KMS-11 (cell line): ENCODE data around the gene PRG2.

Experiments used
- H2AFZ ChIP-seq: fragments of 200-600 bp; sonication (generic); 2 replicates; pipeline ENCODE4 v1.6.1; 2016; ENCODE audit warnings: antibody characterized with exemption, mixed run types, low read depth
- H3K27ac ChIP-seq: fragments of 200-600 bp; sonication (generic); 2 replicates; pipeline ENCODE4 v1.6.1; 2016; ENCODE audit warnings: mild to moderate bottlenecking, mixed run types
- H3K27me3 ChIP-seq: fragments of 200-600 bp; sonication (generic); 2 replicates; pipeline ENCODE4 v1.6.1; 2017; ENCODE audit warnings: mild to moderate bottlenecking, low read depth, mixed run types, moderate library complexity; ENCODE audit not compliant: insufficient read depth
- H3K36me3 ChIP-seq: fragments of 200-600 bp; sonication (generic); 2 replicates; pipeline ENCODE4 v1.6.1; 2017; ENCODE audit warnings: mild to moderate bottlenecking, mixed run types; ENCODE audit not compliant: insufficient read depth
- H3K4me1 ChIP-seq: fragments of 200-600 bp; sonication (generic); 2 replicates; pipeline ENCODE4 v1.6.1; 2016; ENCODE audit warnings: mild to moderate bottlenecking, low read depth, mixed run types; ENCODE audit not compliant: poor library complexity, severe bottlenecking
- H3K4me2 ChIP-seq: fragments of 200-600 bp; sonication (generic); 2 replicates; pipeline ENCODE4 v1.7.0; 2016; ENCODE audit warnings: mild to moderate bottlenecking, mixed run types
- H3K4me3 ChIP-seq: fragments of 200-600 bp; sonication (generic); IDR thresholded peaks from 2 replicates; pipeline ENCODE4 v1.6.1; 2017; ENCODE audit warnings: low read depth, low read length, mixed read lengths; ENCODE audit not compliant: insufficient read depth
- H3K79me2 ChIP-seq: fragments of 200-600 bp; sonication (generic); 2 replicates; pipeline ENCODE4 v1.6.1; 2016; ENCODE audit warnings: low read depth, mixed run types; ENCODE audit not compliant: insufficient read depth
- H3K9ac ChIP-seq: fragments of 200-600 bp; sonication (generic); 2 replicates; pipeline ENCODE4 v1.6.1; 2016; ENCODE audit warnings: mild to moderate bottlenecking, mixed run types
- H4K20me1 ChIP-seq: fragments of 200-600 bp; sonication (generic); 2 replicates; pipeline ENCODE4 v1.6.1; 2016; ENCODE audit warnings: mild to moderate bottlenecking, mixed run types; ENCODE audit not compliant: insufficient read depth
- CTCF ChIP-seq: fragments of 200-600 bp; sonication (generic); conservative IDR thresholded peaks from 2 replicates; pipeline ENCODE4 v1.6.1; 2017; ENCODE audit warnings: low read depth, mild to moderate bottlenecking, antibody characterized with exemption, low read length, moderate library complexity, mixed read lengths

PRG2 gene

DNA sequence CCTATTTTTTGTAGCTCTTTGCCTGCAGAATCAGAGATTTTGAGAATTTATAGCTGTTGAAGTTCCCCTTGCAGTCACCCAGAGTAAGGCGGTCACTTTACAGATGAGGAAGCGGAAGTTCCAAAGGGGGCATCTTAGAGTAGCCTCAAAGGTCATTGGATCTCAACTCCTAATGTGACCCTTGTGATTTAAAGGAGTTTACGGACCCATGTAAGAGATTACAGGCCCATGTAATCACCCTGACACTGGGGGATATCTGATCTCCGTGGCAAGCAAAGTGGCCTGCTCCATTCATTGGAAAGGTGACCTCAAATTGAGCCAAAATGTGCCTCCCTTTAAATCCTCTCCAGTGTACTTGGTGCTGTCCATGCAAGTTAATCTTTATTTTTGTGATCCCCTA lies 36.6 kb downstream of the PRG2 start:
- no peaks in the 10 kb centered on the region for H3K27me3 ChIP-seq
- no peak overlapping the region for H3K4me3 ChIP-seq
- H3K79me2 ChIP-seq, result no peaks in the 10 kb centered on the region
- H4K20me1 ChIP-seq, result no peaks in the 10 kb centered on the region
- H3K9ac ChIP-seq, result no peak overlapping the region
- H3K27ac ChIP-seq, result no peak overlapping the region
- TF ChIP-seq CTCF, result no peak
- no peaks in the 10 kb centered on the region for H3K4me1 ChIP-seq
- no peaks in the 10 kb centered on the region for H3K36me3 ChIP-seq
- no peak overlapping the region for H2AFZ ChIP-seq
- no peak overlapping the region for H3K4me2 ChIP-seq

- Histone ChIP-seq H3K9ac (no peak overlapping the region), H3K79me2 (no peaks in the 10 kb centered on the region), H2AFZ (no peak overlapping the region), H3K4me2 (no peak overlapping the region), H4K20me1 (no peaks in the 10 kb centered on the region), H3K27me3 (no peaks in the 10 kb centered on the region), H3K27ac (no peak overlapping the region), H3K36me3 (no peaks in the 10 kb centered on the region), H3K4me3 (no peak overlapping the region), H3K4me1 (no peaks in the 10 kb centered on the region)
- TF ChIP-seq CTCF, result no peak
Measured at GRCh38 chr11:57353446-57353845, 37.0 kb downstream of the PRG2 start.

- H4K20me1 ChIP-seq, result no peaks in the 10 kb centered on the region
- H2AFZ ChIP-seq, result no peak overlapping the region
- H3K27me3 ChIP-seq, result no peaks in the 10 kb centered on the region
- H3K9ac ChIP-seq, result no peak overlapping the region
- no peak for TF ChIP-seq CTCF
- H3K36me3 ChIP-seq, result no peaks in the 10 kb centered on the region
- H3K4me2 ChIP-seq, result no peak overlapping the region
- H3K27ac ChIP-seq, result no peak overlapping the region
- H3K4me1 ChIP-seq, result no peaks in the 10 kb centered on the region
- H3K79me2 ChIP-seq, result no peaks in the 10 kb centered on the region
- H3K4me3 ChIP-seq, result no peak overlapping the region
Measured at GRCh38 chr11:57353036-57353435, 37.4 kb downstream of the PRG2 start.

GRCh38 chr11:57349491-57350274 lies 40.8 kb downstream of the PRG2 start:
- no peaks in the 10 kb centered on the region for H3K27me3 ChIP-seq
- H3K27ac ChIP-seq, result no peak overlapping the region
- no peaks in the 10 kb centered on the region for H3K4me1 ChIP-seq
- TF ChIP-seq CTCF, result peak; percentile 71
- no peaks in the 10 kb centered on the region for H3K79me2 ChIP-seq
- H3K4me3 ChIP-seq, result no peak overlapping the region
- H4K20me1 ChIP-seq, result no peaks in the 10 kb centered on the region
- H2AFZ ChIP-seq, result no peak overlapping the region
- no peak overlapping the region for H3K4me2 ChIP-seq
- H3K9ac ChIP-seq, result no peak overlapping the region
- H3K36me3 ChIP-seq, result no peaks in the 10 kb centered on the region
